GM20000 (cell line): ENCODE measurements around the gene MT4.

Source experiments
- DNase-seq: peaks from one replicate; pipeline ENCODE4 v3.0.0; 2012; ENCODE audit warnings: low spot score
- TF ChIP-seq, protein P1 (sequence below): IDR thresholded peaks from 2 replicates; pipeline ENCODE4 v1.5.1; 2012; ENCODE audit warnings: mild to moderate bottlenecking, control low read depth; ENCODE audit errors: extremely low read depth, missing control alignments

MT4 gene

DNA sequence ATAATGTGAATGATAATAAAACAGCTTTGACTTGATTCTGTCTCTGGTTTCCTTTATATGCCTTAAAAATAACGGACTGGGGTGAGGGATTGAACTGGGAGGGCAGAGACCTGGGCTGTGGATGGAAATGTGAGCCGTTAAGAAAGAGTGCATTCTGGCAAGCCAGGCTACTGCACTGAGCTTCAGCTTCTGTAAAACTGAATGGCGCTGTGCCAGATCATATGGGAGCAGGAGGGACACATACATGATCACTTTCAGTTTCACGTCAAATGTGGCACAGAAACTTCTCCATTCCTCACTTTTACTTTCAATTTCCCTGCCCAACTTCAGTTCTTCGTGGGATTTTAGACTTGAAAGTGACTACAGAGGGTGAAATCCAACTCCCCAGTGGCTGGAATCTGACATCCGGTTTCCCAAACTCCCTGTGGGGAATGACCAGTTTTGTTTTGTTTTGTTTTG is 44.6 kb downstream of the MT4 start:
- TF ChIP-seq, protein P1, sequence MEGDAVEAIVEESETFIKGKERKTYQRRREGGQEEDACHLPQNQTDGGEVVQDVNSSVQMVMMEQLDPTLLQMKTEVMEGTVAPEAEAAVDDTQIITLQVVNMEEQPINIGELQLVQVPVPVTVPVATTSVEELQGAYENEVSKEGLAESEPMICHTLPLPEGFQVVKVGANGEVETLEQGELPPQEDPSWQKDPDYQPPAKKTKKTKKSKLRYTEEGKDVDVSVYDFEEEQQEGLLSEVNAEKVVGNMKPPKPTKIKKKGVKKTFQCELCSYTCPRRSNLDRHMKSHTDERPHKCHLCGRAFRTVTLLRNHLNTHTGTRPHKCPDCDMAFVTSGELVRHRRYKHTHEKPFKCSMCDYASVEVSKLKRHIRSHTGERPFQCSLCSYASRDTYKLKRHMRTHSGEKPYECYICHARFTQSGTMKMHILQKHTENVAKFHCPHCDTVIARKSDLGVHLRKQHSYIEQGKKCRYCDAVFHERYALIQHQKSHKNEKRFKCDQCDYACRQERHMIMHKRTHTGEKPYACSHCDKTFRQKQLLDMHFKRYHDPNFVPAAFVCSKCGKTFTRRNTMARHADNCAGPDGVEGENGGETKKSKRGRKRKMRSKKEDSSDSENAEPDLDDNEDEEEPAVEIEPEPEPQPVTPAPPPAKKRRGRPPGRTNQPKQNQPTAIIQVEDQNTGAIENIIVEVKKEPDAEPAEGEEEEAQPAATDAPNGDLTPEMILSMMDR: no peak
- peak; percentile 84 for DNase-seq

DNA sequence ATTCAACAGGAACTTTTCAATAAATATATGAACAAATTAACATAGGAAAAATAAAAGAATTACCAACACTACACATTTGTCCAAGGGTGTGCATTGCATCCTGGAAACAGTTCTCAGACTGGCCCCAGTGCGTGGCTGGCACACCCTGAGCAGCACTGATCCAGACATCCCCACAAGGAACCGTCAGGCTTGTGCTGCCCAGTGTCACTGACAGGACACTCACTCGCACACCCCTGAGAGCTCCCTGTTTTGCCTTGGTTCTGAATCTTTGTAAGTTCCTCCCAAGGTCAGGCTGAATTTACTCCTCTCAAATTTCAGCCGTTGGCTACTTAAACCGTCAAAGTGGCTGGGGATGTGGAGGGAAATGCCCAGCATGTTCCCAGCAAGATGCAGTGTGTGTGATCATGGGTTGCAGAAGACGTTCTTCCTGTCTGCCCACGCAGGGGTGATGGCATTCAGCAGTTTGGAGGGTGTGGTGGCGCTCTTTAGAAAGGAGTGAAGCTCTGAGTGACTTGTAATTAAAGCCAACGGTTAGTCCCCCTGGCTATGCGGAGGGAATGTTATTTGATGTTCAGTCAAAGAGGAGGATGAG is 45.2 kb downstream of the MT4 start:
- DNase-seq: no peak

DNA sequence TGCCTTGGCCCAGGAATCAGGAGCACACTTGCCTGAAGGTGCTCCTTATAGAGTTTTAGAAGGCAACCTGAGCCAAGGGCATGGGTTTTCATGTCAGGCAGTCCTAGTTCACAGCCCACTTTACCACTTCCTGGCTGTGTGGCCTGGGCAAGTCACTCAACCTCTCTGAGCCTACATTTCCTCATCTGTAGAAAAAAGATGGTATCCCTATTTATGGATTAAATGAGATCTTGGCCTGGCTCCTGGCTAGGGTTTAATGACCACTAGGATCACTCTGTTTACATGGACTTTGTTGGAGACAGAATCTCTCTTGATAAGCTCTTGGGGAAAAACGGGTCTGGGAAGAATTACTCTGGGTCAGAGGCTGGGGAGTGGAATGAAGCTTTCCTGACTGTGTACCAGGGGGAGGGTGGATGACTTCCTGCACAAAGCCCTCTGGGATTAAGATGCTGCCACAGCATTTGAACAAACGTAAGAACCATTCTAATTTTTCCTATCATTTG is 45.8 kb downstream of the MT4 start:
- TF ChIP-seq, protein P1: no peak
- DNase-seq: no peak

More for the DNA sequence above, 45.2 kb downstream of the MT4 start:
- TF ChIP-seq, protein P1: no peak

DNA sequence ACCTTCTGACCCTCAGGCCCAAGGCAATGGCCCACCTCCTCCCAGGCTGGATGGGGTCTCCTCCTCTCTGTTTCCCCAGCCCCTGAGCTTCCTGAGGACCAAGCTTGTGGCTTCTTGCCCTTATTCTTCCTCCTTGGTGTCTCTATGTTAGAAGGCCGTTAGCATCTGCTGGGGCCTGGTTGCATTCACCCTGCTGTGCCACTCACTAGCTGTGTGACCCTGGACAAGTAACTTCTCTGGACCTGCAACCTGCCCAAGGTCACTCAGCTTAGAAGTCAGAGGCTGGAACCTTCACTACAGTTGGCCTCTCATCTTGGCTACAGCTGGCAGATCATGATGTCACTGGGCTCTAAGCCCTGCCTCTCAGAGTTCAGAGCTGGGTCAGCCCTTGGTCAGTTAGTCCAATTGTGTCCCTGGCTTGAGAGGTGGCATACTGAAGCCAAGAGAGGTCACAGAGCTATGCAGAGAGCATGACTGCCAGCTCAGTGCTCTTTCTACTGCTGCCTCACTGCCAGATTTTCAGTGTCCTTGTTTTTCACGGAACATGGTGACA is 46.5 kb downstream of the MT4 start:
- DNase-seq: no peak
- TF ChIP-seq, protein P1: no peak

DNA sequence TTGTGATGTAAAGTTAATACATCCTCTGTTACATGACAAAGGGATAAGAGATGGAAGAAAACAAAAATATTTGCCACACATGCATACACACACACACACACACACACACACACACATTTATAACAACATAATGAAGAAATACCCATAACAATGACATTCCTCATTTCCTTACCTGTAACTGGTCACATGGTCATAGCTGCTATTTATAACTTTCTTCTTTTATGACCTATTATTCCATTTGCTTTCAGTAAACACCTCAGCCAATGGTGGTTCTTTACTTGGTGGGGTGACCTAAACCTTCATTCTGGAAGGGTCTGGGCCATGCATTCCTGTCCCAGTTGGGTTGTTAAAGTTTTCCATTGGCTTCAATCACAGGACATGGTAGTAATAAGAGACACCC is 48.8 kb downstream of the MT4 start:
- no peak for DNase-seq
- TF ChIP-seq, protein P1: no peak

DNA sequence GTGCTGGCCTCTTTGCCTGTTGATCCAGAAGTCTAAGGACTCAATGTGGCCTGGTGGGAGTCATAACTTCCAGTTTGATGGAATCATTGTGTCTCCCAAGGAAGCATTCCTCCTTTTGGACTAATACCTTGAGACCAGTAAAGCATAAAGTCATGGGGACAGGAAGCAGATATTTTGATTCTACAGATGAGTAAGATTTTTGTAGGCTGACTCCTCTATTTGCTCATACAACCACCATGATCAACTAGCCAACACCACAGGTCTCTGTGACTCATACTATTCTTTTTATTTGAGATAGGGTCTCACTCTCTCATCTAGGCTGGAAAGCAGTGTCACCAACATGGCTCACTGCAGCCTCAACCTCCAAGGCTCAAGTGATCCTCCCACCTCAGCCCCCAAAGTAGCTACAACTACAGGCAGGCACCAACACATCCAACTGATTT is 49.7 kb downstream of the MT4 start:
- DNase-seq: no peak
- TF ChIP-seq, protein P1: no peak

DNA sequence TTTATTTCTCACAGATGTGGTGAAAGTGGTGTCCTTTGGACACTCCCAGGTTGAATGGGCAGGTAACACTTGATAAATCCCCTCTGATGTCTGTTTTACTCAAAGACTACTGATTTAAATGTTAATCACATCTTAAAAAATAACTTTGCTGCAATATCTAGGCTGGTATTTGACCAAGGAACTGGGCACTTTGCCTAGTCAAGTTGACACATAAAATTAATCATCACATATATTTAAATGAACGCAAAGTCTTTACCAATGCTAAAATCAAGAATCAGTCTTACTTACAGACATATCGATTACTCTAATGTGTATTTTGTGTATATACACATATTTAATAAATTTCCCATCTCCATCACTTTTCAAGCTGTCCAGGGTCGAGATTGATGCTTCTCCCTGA is 50.5 kb downstream of the MT4 start:
- no peak for DNase-seq
- TF ChIP-seq, protein P1: no peak
